Measurements from ENCODE around the gene ZBTB22.
A peak's percentile ranks its signal among the peaks of the same experiment; 100 is the strongest.

Gene ZBTB22

GRCh38 chr6:33324125-33324524 is 6.6 kb upstream of the ZBTB22 start:
- no peak for DNase-seq

GRCh38 chr6:33323623-33323948 is 6.0 kb upstream of the ZBTB22 start:
- peak; percentile 85 for DNase-seq

GRCh38 chr6:33321227-33321626 is 3.7 kb upstream of the ZBTB22 start:
- DNase-seq, result no peak

GRCh38 chr6:33320315-33321181 is 3.0 kb upstream of the ZBTB22 start:
- DNase-seq, result no peak

- no peak for DNase-seq
Observed at GRCh38 chr6:33319939-33320314, 2.4 kb upstream of the ZBTB22 start.

- no peak for DNase-seq
Observed at GRCh38 chr6:33318426-33319073, 1.0 kb upstream of the ZBTB22 start.

- DNase-seq, result no peak
Observed at GRCh38 chr6:33317419-33317668, 200 bp downstream of the ZBTB22 start.

- DNase-seq, result no peak
Observed at GRCh38 chr6:33316603-33317418, 733 bp downstream of the ZBTB22 start.

- DNase-seq, result no peak
Observed at GRCh38 chr6:33315793-33316602, 1.5 kb downstream of the ZBTB22 start.

- peak; percentile 67 for DNase-seq
Observed at GRCh38 chr6:33314943-33315792, 2.4 kb downstream of the ZBTB22 start.

GRCh38 chr6:33314515-33314942 is 3.0 kb downstream of the ZBTB22 start:
- DNase-seq, result peak; percentile 89

GRCh38 chr6:33313709-33314514 is 3.6 kb downstream of the ZBTB22 start, which contains the start of gene TAPBP:
Gene TAPBP, minus strand, starts transcription at chr6:33314078. Its CDS starts 37 bp downstream, at chr6:33314041.
- DNase-seq, result peak; percentile 68

- peak; percentile 54 for DNase-seq
Observed at GRCh38 chr6:33313105-33313708, 4.3 kb downstream of the ZBTB22 start.

- DNase-seq, result peak; percentile 89
Observed at GRCh38 chr6:33312361-33313104, 5.0 kb downstream of the ZBTB22 start.

- DNase-seq, result no peak
Observed at GRCh38 chr6:33306356-33306755, 11.2 kb downstream of the ZBTB22 start.

GRCh38 chr6:33305052-33305451 is 12.5 kb downstream of the ZBTB22 start:
- no peak for DNase-seq

GRCh38 chr6:33304216-33304615 is 13.3 kb downstream of the ZBTB22 start:
- DNase-seq, result no peak

- no peak for DNase-seq
Observed at GRCh38 chr6:33301877-33302276, 15.7 kb downstream of the ZBTB22 start.

- peak; percentile 88 for DNase-seq
Observed at GRCh38 chr6:33299237-33299944, 18.2 kb downstream of the ZBTB22 start.
